ENCODE measurements around the gene TIGIT.
"Not testable (repeated sequence)": the region's sequence is repeated elsewhere in the genome, so short reads cannot be mapped to it uniquely, and the experiment has no call there.

The TIGIT gene

GRCh38 chr3:114276856-114277255, 17.0 kb upstream of the TIGIT start:
- not testable (repeated sequence) for H3K14ac ChIP-seq (ENCODE audit: low read length in 2 of 2); H3K23ac ChIP-seq (ENCODE audit: low read length in 2 of 2); H2AFZ ChIP-seq (ENCODE audit: low read depth, low read length); DNase-seq; H3K4me2 ChIP-seq (ENCODE audit: low read length, poor library complexity, severe bottlenecking); H4K91ac ChIP-seq (ENCODE audit: low read length); H2BK5ac ChIP-seq (ENCODE audit: low read depth, low read length, poor library complexity, severe bottlenecking); H2AK5ac ChIP-seq (ENCODE audit: low read length, severe bottlenecking); H3K27ac ChIP-seq (ENCODE audit: low read length, poor library complexity, severe bottlenecking); H3K18ac ChIP-seq (ENCODE audit: low read depth in 1 of 2, low read length in 2 of 2); H3K36me3 ChIP-seq (ENCODE audit: control insufficient read depth in 1 of 2, insufficient read depth in 2 of 2, low read depth in 1 of 2, low read length in 2 of 2); H3K9me3 ChIP-seq (ENCODE audit: control insufficient read depth, low read length); H3K4ac ChIP-seq (ENCODE audit: low read depth in 1 of 2, low read length in 2 of 2); H3K4me1 ChIP-seq (ENCODE audit: control insufficient read depth, insufficient read depth, low read depth, low read length); H3K79me1 ChIP-seq (replicated peaks; ENCODE audit: low read length, poor library complexity, severe bottlenecking); H4K8ac ChIP-seq (ENCODE audit: low read length); H2BK12ac ChIP-seq (ENCODE audit: low read length in 2 of 2); H3K4me3 ChIP-seq (ENCODE audit: insufficient read depth in 1 of 2, low read depth in 1 of 2, low read length in 2 of 2); H3K9ac ChIP-seq (ENCODE audit: low read length); H2BK120ac ChIP-seq (ENCODE audit: low read depth, low read length); H2BK15ac ChIP-seq (ENCODE audit: low read depth, poor library complexity, severe bottlenecking); H3K27me3 ChIP-seq (ENCODE audit: control insufficient read depth in 1 of 2, insufficient read depth in 1 of 2, low read length in 2 of 2)
- 98% methylated on average over 13 of the region's 26 CpGs for WGBS

GRCh38 chr3:114284644-114285043, 9.2 kb upstream of the TIGIT start:
- Histone ChIP-seq H2BK15ac (ENCODE audit: low read depth, poor library complexity, severe bottlenecking) (no peak overlapping the region), H2BK12ac (ENCODE audit: low read length in 2 of 2) (no peak overlapping the region), H3K36me3 (ENCODE audit: control insufficient read depth in 1 of 2, insufficient read depth in 2 of 2, low read depth in 1 of 2, low read length in 2 of 2) (no peaks in the 10 kb centered on the region), H3K14ac (ENCODE audit: low read length in 2 of 2) (no peak overlapping the region), H3K9ac (ENCODE audit: low read length) (no peak overlapping the region), H2BK120ac (ENCODE audit: low read depth, low read length) (no peak overlapping the region), H3K4me1 (ENCODE audit: control insufficient read depth, insufficient read depth, low read depth, low read length) (no peaks in the 10 kb centered on the region), H3K27ac (ENCODE audit: low read length, poor library complexity, severe bottlenecking) (no peak overlapping the region), H4K8ac (ENCODE audit: low read length) (no peak overlapping the region), H2AFZ (ENCODE audit: low read depth, low read length) (no peak overlapping the region), H2AK5ac (ENCODE audit: low read length, severe bottlenecking) (no peak overlapping the region), H3K18ac (ENCODE audit: low read depth in 1 of 2, low read length in 2 of 2) (no peak overlapping the region), H3K23ac (ENCODE audit: low read length in 2 of 2) (no peak overlapping the region), H2BK5ac (ENCODE audit: low read depth, low read length, poor library complexity, severe bottlenecking) (no peak overlapping the region), H3K4me2 (ENCODE audit: low read length, poor library complexity, severe bottlenecking) (no peak overlapping the region), H3K79me1 (replicated peaks; ENCODE audit: low read length, poor library complexity, severe bottlenecking) (no peaks in the 10 kb centered on the region), H3K4me3 (ENCODE audit: insufficient read depth in 1 of 2, low read depth in 1 of 2, low read length in 2 of 2) (no peak overlapping the region), H3K4ac (ENCODE audit: low read depth in 1 of 2, low read length in 2 of 2) (no peak overlapping the region), H3K27me3 (ENCODE audit: control insufficient read depth in 1 of 2, insufficient read depth in 1 of 2, low read length in 2 of 2) (no peaks in the 10 kb centered on the region), H3K9me3 (ENCODE audit: control insufficient read depth, low read length) (no peaks in the 10 kb centered on the region), H4K91ac (ENCODE audit: low read length) (no peak overlapping the region)
- WGBS: no CpG with 5 or more reads among the region's 1 CpG
- no peak for DNase-seq

- Histone ChIP-seq H3K18ac (ENCODE audit: low read depth in 1 of 2, low read length in 2 of 2) (no peak overlapping the region), H2BK12ac (ENCODE audit: low read length in 2 of 2) (no peak overlapping the region), H3K9me3 (ENCODE audit: control insufficient read depth, low read length) (no peaks in the 10 kb centered on the region)
Measured at GRCh38 chr3:114285648-114286230, 8.1 kb upstream of the TIGIT start.

GRCh38 chr3:114286266-114286665, 7.6 kb upstream of the TIGIT start:
- H2BK12ac ChIP-seq (ENCODE audit: low read length in 2 of 2): no peak overlapping the region
- peaks cover 7% of the 10 kb centered on the region for H3K4me1 ChIP-seq (ENCODE audit: control insufficient read depth, insufficient read depth, low read depth, low read length)
- no peaks in the 10 kb centered on the region for H3K79me1 ChIP-seq (replicated peaks; ENCODE audit: low read length, poor library complexity, severe bottlenecking)
- no peak overlapping the region for H4K91ac ChIP-seq (ENCODE audit: low read length)
- DNase-seq: no peak
- H3K23ac ChIP-seq (ENCODE audit: low read length in 2 of 2): no peak overlapping the region
- no peak overlapping the region for H2AK5ac ChIP-seq (ENCODE audit: low read length, severe bottlenecking)
- H3K27me3 ChIP-seq (ENCODE audit: control insufficient read depth in 1 of 2, insufficient read depth in 1 of 2, low read length in 2 of 2): no peaks in the 10 kb centered on the region
- H3K18ac ChIP-seq (ENCODE audit: low read depth in 1 of 2, low read length in 2 of 2): no peak overlapping the region
- no peak overlapping the region for H4K8ac ChIP-seq (ENCODE audit: low read length)
- no peaks in the 10 kb centered on the region for H3K9me3 ChIP-seq (ENCODE audit: control insufficient read depth, low read length)
- no peak overlapping the region for H2AFZ ChIP-seq (ENCODE audit: low read depth, low read length)
- no peak overlapping the region for H3K9ac ChIP-seq (ENCODE audit: low read length)
- 100% methylated on average over 1 of the region's 2 CpGs for WGBS
- H2BK120ac ChIP-seq (ENCODE audit: low read depth, low read length): no peak overlapping the region
- no peak overlapping the region for H3K14ac ChIP-seq (ENCODE audit: low read length in 2 of 2)
- H3K4ac ChIP-seq (ENCODE audit: low read depth in 1 of 2, low read length in 2 of 2): no peak overlapping the region
- peak overlapping the region; percentile 44 for H2BK5ac ChIP-seq (ENCODE audit: low read depth, low read length, poor library complexity, severe bottlenecking)
- no peak overlapping the region for H3K4me2 ChIP-seq (ENCODE audit: low read length, poor library complexity, severe bottlenecking)
- H2BK15ac ChIP-seq (ENCODE audit: low read depth, poor library complexity, severe bottlenecking): no peak overlapping the region
- H3K27ac ChIP-seq (ENCODE audit: low read length, poor library complexity, severe bottlenecking): no peak overlapping the region
- H3K36me3 ChIP-seq (ENCODE audit: control insufficient read depth in 1 of 2, insufficient read depth in 2 of 2, low read depth in 1 of 2, low read length in 2 of 2): no peaks in the 10 kb centered on the region
- H3K4me3 ChIP-seq (ENCODE audit: insufficient read depth in 1 of 2, low read depth in 1 of 2, low read length in 2 of 2): no peak overlapping the region

More at GRCh38 chr3:114285648-114286230, 8.1 kb upstream of the TIGIT start:
- H2AK5ac ChIP-seq (ENCODE audit: low read length, severe bottlenecking): no peak overlapping the region
- no peak overlapping the region for H3K4me2 ChIP-seq (ENCODE audit: low read length, poor library complexity, severe bottlenecking)
- no peak overlapping the region for H2BK15ac ChIP-seq (ENCODE audit: low read depth, poor library complexity, severe bottlenecking)
- H3K27ac ChIP-seq (ENCODE audit: low read length, poor library complexity, severe bottlenecking): no peak overlapping the region
- no peak overlapping the region for H4K8ac ChIP-seq (ENCODE audit: low read length)
- H3K4ac ChIP-seq (ENCODE audit: low read depth in 1 of 2, low read length in 2 of 2): no peak overlapping the region
- H3K23ac ChIP-seq (ENCODE audit: low read length in 2 of 2): no peak overlapping the region
- no peaks in the 10 kb centered on the region for H3K79me1 ChIP-seq (replicated peaks; ENCODE audit: low read length, poor library complexity, severe bottlenecking)
- 92% methylated on average over 3 of the region's 3 CpGs for WGBS
- H2AFZ ChIP-seq (ENCODE audit: low read depth, low read length): no peak overlapping the region
- H3K4me3 ChIP-seq (ENCODE audit: insufficient read depth in 1 of 2, low read depth in 1 of 2, low read length in 2 of 2): no peak overlapping the region
- H4K91ac ChIP-seq (ENCODE audit: low read length): no peak overlapping the region
- peak overlapping the region; percentile 44 for H2BK5ac ChIP-seq (ENCODE audit: low read depth, low read length, poor library complexity, severe bottlenecking)
- H3K14ac ChIP-seq (ENCODE audit: low read length in 2 of 2): no peak overlapping the region
- H3K4me1 ChIP-seq (ENCODE audit: control insufficient read depth, insufficient read depth, low read depth, low read length): peaks cover 2% of the 10 kb centered on the region
- H3K36me3 ChIP-seq (ENCODE audit: control insufficient read depth in 1 of 2, insufficient read depth in 2 of 2, low read depth in 1 of 2, low read length in 2 of 2): no peaks in the 10 kb centered on the region
- H3K9ac ChIP-seq (ENCODE audit: low read length): no peak overlapping the region
- DNase-seq: no peak
- H3K27me3 ChIP-seq (ENCODE audit: control insufficient read depth in 1 of 2, insufficient read depth in 1 of 2, low read length in 2 of 2): no peaks in the 10 kb centered on the region
- H2BK120ac ChIP-seq (ENCODE audit: low read depth, low read length): no peak overlapping the region
